GM18508 (cell line): Measurements from ENCODE around the gene WFDC5.
"Not testable (repeated sequence)": the region's sequence is repeated elsewhere in the genome, so short reads cannot be mapped to it uniquely, and the experiment has no call there.

Experiments used
- ATAC-seq: cut with Tn5 transposase; IDR thresholded peaks from one replicate; pipeline ENCODE4 v1.9.1; 2021; ENCODE audit warnings: moderate number of reproducible peaks; ENCODE audit not compliant: insufficient read depth, unreplicated experiment

Gene WFDC5

GRCh38 chr20:45114465-45115385, at the start of gene WFDC5:
WFDC5 (minus strand) TSS chr20:45115174; CDS start chr20:45115083, 91 bp downstream.
- ATAC-seq: no peak

GRCh38 chr20:45163083-45163803, 48.3 kb upstream of the WFDC5 start:
- ATAC-seq: no peak

GRCh38 chr20:45157962-45158361, 43.0 kb upstream of the WFDC5 start:
- ATAC-seq: no peak

- ATAC-seq: no peak
Measured at GRCh38 chr20:45156713-45157112, 41.7 kb upstream of the WFDC5 start.

GRCh38 chr20:45154794-45155193, 39.8 kb upstream of the WFDC5 start:
- not testable (repeated sequence) for ATAC-seq

GRCh38 chr20:45154183-45154582, 39.2 kb upstream of the WFDC5 start:
- ATAC-seq: no peak

GRCh38 chr20:45153752-45154151, 38.8 kb upstream of the WFDC5 start:
- no peak for ATAC-seq

- ATAC-seq: no peak
Measured at GRCh38 chr20:45153147-45153546, 38.2 kb upstream of the WFDC5 start.

- ATAC-seq: no peak
Measured at GRCh38 chr20:45152405-45152804, 37.4 kb upstream of the WFDC5 start.

- no peak for ATAC-seq
Measured at GRCh38 chr20:45149062-45149461, 34.1 kb upstream of the WFDC5 start.

GRCh38 chr20:45140836-45141235, 25.9 kb upstream of the WFDC5 start:
- ATAC-seq: no peak

GRCh38 chr20:45139733-45140375, 24.9 kb upstream of the WFDC5 start:
- ATAC-seq: not testable (repeated sequence)

GRCh38 chr20:45138561-45139300, 23.8 kb upstream of the WFDC5 start:
- no peak for ATAC-seq

GRCh38 chr20:45136911-45137310, 21.9 kb upstream of the WFDC5 start:
- no peak for ATAC-seq

- no peak for ATAC-seq
Measured at GRCh38 chr20:45128099-45128498, 13.1 kb upstream of the WFDC5 start.

GRCh38 chr20:45124365-45124764, 9.4 kb upstream of the WFDC5 start, which contains the start of gene WFDC12:
WFDC12 (minus strand) TSS chr20:45124465; CDS start chr20:45124447, 18 bp downstream.
- no peak for ATAC-seq

- no peak for ATAC-seq
Measured at GRCh38 chr20:45121388-45121787, 6.4 kb upstream of the WFDC5 start.

GRCh38 chr20:45119556-45120266, 4.7 kb upstream of the WFDC5 start:
- no peak for ATAC-seq

GRCh38 chr20:45118028-45118427, 3.1 kb upstream of the WFDC5 start:
- ATAC-seq: no peak
